Middle frontal gyrus (tissue), 1 donor: ENCODE data around the gene PTPRJ.

Experiments
- DNase-seq: peaks from one replicate; pipeline ENCODE4 v3.0.0-alpha.2; 2015; ENCODE audit warnings: low spot score; ENCODE audit errors: extremely low spot score

PTPRJ gene

DNA sequence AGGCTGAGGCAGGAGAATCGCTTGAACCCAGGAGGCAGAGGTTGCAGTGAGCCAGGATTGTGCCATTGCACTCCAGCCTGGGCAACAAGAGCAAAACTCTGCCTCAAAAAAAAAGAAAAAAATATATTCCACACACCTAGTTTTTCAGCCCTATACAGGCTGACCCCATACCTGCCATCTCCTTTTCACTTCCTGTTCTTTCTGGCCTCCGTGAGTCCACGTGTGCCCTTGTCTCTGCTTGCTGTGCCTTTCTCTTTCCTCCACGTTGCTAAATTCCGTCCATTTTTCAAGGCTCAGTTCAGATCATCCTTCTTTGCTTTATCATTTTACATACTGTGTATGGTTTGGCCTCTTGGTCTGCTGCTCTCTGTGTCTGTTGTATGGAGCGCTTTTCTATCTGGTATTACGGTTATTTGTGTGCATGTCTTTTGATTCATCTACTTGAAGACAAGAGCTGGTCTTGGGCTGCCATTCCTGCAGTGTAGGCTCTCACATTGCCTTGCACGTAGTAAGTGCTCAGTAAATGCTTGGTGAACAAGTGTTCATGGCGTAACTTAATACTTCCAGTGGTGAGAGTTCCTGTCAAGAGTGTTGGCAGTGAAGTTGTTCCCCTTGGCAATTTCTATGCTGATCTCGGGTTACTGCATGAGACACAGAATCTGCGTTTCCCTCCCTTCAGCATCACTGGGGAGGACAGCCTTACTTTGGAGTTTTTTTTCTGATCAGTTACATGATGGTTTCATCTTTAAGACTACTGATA lies 57.5 kb downstream of the PTPRJ start:
- no peak for DNase-seq

DNA sequence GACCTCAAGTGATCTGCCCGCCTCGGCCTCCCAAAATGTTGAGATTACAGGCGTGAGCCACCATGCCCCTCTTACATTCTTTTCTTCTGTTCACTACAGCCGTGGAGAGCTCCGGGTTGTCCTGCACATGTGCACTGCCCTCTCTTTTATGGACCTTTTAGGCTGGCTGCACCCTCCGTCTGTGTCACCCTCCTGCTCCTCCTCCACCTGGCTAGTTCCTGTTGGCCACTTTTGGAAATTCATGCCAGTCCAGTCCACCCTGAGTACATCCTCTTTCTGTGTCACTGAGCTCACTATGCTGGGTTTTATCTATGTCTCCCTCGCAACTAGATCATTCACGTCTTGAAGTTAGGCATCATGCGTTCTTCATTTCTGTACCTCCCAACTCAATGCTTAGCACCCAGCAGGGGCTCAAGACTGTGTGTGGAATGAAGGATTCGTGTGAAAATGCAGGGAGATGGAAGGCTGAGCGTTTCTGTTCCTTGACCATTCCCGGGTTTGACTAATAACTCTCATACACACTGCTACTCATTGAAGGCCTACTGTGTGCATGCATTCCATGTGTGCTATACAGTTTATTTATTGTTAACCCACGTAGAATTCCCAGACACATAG lies 60.6 kb downstream of the PTPRJ start:
- no peak for DNase-seq

DNA sequence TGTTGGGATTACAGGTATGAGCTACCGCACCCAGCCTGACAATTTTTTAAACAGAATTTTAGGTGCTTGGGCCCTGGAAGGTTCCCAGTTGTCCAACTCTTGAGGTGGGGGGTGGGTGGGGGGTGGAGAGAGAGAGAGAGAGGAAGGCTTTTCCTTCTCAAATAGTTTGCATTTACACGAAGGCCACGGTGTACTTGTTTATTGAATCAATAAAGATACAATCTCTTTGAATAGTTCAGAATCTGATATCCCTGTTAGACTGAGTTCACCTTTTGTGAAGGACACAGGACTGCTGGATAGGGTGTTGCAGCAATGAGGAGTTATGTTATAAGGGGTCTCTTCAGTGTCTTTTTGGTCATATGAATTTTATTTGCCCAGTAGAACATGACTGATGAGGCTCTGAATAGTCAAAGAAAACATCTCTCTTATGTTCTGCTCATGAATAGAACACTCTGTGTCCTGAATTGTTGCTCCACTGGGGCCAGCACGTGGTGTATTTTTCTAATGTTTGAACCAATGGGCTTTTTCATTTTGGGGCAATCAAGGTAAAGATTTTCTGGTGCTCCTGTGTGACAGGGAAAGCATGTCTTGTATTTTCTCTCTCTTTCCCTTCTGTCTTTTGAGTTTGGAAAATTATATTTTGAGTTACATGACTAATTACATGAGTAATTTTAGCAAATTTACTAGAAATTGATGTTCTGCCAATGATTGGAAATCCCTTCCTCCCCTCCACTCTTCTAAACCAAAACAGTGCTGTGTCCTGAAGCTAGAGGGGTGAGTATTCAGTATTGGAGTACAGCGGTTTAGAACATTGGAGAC lies 61.7 kb downstream of the PTPRJ start:
- no peak for DNase-seq

DNA sequence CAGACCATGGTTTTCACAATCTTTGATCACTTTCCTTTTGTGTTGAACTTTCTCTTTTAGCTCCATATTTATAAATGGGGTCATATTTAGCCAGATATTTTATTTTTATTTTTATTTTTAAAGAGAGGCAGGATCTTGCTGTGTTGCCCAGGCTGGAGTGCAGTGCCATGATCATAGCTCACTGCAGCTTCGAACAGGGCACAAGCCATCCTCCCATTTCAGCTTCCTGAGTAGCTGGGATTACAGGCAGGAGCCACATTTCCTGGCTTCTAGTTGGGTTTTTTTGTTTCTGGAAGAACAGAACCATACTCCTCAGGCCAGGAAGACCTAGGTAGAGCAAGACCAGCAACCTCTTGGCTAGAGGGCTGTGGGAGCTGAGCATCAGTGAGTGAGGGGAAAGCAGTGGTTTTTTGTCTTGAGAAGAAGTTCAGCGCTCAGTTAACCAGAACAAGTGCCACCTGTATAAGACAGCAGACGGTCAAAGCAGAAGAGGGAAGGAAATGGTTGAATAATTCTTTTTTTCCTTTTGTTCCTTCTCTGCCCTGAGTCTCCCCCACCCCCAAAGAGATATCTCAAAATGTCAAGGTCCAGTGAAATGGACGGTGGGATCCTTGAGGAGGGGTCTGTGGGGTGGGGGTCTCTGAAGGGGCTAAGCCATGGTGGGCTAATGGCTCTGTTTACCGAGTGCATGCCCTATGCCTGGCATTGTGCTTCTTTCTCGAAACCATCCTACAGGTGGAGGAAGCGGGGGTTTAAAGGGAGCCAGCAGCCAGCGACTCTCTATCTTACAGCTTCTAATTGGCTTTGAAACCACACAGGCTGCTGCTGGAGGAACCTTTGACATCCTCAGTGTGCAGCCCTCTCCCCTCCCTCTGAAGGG lies 63.0 kb downstream of the PTPRJ start:
- no peak for DNase-seq

DNA sequence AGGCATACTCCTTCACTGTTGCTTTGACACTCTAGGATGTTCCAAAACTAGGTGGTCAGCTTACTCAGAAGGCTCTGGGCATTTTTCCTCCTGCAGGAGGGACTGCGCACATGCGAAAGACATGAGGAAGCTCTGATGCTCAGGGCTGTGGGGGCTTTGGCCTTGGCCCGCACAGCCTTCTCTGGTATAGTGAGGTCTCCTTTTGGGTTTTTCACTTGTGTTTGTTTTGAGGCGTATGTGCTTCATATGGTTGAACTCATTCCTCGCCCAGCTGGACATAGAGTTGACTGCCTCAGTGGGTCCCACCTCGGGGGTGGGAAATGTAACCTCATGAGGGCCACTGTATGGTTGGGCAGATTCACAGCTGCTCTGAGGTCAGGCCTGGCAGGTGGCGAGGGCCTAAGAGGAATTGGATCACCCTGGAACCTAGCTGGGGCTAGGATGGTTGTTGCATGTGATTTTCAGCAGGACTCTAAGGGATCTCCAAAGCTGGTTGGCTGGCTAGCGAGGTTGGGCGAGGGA lies 63.7 kb downstream of the PTPRJ start:
- no peak for DNase-seq

DNA sequence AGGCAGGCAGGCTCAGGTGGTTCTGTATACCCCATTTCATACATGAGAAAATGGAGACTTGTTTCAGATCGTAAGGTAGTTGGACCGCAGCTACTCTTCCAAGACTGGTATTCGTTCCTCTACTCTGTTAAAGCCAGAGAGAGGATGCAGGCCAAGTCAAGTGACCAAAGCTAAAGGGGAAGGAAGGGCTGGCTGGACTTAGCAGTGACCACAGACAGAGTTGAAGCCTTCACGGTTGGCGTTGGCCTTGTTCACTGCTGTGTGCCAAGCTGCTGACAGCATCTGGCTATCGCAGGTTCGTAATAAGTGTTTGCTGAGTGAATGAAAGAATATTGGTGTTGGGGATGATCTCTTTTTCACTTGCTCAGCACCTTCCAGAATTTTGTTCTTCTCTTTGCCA lies 64.2 kb downstream of the PTPRJ start:
- DNase-seq, result no peak

DNA sequence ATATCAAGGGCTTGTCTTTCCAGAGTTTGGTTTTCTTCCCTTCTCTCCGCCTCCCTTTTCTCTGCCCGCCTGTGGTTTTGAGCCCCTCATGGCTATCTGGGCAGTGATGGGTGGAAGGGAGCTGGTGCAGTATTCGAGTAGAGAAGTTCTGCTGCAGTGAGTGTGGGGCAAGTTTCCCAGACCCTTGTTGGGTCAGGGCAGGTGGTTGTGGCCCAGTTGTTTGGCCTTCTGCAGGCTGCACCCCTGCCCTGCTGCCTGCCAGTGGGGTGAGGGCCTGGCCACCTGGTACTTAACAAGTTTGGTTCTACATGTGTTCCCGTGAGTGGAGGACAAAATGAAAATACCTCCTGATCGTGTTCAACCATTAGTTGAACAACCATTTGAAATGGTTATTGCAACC lies 65.2 kb downstream of the PTPRJ start:
- no peak for DNase-seq

DNA sequence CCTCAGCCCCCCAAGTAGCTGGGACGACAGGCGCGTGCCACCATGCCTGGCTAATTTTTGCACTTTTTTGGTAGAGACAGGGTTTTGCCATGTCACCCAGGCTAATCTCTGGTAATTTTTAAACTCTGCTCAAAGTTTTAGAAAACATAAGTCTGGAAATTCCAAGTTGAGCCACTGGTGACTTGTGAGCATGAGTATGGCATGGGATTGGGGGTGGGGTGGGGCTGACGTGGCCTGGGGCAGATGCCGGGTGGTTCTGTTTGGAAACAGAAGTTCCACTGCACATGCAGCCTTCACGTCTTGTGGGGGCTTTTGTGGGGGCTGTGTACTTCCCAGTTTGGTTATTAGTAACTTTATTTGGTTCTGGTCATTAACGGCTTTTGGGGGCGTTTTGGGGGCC lies 67.3 kb downstream of the PTPRJ start:
- no peak for DNase-seq

DNA sequence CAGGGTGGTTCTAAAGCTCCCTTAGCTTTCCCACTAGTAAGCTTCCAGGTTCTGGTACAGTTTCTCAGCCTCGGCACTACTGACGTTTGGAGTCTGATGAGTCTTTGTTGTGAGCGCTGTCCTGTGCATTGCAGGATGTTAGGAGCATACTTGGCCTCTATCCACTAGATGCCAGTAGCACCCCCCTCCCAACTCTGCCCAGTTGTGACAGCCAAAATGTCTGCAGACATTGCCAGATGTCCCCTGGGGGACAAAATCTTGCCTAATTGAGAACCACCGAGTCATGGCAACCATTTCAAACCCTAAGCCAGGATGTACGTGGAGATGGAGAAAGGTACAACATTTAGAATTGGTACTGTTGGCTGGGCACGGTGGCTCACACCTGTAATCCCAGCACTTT lies 68.7 kb downstream of the PTPRJ start:
- DNase-seq, result no peak

DNA sequence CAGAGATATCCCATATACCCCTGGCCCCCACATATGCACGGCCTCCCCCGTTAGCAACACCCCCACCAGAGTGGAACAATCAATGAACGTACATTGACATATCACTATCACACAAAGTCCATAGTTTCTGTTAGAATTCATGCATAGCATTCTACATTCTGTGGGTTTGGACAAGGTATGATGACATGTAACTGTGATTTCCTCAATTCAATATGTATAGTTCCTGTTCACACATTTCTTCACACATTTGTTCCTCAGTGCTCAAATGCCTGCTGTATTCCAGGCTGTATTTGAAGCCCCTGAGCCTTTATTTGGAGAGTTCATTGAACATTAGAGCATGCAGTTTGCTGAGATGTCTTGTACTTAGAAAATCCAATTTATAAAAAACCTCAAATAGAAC lies 69.9 kb downstream of the PTPRJ start:
- DNase-seq, result no peak

DNA sequence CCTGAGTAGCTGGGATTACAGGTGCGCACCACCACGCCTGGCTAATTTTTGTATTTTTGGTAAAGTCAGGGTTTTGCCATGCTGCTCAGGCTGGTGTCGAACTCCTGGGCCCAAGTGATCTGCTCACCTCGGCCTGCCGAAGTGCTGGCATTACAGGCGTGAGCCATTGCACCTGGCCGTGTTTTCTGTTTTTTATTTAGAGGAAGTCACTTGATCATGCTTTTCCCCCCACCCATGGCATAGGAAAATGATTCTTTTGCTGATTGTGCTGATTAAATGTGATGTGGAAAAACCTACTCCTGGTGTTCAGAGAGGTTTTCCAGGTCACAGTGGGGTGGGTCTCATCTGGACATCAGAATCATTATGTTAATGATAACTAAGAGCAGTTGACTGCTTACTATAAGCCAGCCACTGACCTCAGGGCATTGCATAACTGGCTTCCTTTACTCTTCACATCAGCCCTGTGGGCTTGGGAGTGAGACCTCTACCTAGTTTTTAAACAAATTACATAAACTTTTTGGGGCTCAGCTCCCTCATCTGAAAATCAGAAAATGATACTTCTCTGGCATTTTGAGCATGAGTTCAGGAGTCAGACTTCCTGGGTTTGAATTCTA lies 71.0 kb downstream of the PTPRJ start:
- DNase-seq, result no peak

DNA sequence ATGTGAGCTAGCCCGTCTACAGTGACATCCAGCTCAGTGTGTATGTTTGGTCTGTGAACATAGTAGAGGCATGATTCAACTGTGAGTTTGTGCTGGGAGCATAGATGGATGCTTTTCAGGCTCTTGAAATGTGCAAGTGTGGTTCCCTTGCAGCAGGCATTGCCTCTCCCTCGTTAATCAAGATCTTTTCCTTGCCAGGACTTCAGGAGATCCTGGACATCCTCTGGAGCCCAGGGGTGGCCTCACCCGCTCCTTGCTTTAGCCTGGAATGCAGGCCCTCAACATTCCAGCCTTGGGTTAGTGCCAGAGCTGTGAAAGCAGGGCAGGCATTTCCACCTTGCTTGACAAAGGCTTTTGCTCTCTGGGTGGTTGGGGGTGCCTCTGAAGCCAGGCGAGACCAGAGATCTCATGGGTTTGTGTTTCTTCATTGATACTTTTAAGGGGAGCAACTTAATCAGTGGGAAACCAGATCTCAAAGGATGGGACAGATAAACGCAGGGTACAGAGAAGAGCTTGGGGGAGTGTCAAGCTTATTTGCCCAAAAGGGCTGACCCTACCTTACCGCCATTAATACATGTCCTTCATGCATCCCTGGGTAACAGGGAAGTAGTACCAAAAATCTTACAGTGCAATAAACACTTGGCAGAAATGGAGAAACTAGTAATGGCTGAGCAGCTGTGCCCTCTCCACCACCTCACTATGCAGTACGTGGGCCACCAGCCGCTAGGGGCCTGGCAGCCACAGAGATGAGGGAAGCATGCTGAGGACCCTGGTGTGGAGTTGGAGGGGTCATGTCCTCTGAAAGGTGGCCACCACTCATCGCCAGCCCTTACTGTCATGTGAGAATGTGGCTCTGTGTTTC lies 72.1 kb downstream of the PTPRJ start:
- DNase-seq, result no peak

DNA sequence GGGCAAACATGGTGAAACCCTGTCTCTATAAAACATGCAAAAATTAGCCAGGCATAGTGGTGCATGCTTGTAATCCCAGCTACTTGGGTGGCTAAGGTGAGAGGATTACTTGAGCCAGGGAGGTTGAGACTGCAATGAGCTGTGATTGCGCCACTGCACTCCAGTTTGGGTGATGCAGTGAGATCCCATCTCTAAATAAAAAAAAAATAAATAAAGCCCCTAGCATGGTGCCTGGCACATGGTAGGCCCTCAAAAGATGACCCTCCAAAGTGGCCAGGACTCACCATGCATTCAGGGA lies 74.6 kb downstream of the PTPRJ start:
- DNase-seq, result no peak

DNA sequence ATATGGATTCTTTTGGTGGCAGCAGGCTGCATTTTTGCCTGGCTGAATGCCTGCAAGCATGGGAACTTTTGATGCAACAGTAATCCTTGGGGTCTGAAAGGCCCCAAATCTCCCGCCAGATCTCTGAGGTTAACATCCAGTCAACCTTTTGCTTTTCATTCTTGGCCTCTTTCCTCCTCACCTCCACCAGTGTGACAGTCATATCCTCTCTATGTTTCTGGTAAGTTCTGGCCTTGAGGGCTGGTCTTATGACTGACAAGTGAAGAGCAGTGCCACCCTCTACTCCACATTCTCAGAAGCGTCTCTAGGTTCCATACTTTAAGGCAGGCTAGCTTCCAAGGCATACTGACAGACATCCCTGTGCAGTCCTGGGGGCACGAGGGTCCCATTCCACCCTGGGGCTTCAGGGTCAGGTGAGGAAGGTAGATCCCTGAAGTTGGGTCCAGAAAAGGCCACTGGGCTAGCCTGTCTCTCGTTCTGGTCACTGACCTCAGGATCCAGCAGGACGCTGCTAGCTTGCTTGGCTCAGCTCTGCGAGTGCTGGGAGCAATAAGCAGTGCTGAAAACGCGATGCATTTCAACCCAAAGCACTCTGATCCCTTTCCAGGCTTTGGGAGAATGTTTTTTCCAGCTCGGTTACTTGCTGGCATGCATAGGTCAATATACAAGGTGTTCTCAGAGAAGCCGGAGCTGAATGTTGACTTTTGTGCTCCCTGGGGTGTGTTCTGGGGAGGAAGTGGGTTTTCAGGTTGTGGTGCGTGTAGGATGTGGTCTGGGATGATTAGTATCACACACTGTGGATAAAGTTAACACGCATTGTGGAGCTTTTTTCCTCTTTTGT lies 75.2 kb downstream of the PTPRJ start:
- DNase-seq, result no peak

DNA sequence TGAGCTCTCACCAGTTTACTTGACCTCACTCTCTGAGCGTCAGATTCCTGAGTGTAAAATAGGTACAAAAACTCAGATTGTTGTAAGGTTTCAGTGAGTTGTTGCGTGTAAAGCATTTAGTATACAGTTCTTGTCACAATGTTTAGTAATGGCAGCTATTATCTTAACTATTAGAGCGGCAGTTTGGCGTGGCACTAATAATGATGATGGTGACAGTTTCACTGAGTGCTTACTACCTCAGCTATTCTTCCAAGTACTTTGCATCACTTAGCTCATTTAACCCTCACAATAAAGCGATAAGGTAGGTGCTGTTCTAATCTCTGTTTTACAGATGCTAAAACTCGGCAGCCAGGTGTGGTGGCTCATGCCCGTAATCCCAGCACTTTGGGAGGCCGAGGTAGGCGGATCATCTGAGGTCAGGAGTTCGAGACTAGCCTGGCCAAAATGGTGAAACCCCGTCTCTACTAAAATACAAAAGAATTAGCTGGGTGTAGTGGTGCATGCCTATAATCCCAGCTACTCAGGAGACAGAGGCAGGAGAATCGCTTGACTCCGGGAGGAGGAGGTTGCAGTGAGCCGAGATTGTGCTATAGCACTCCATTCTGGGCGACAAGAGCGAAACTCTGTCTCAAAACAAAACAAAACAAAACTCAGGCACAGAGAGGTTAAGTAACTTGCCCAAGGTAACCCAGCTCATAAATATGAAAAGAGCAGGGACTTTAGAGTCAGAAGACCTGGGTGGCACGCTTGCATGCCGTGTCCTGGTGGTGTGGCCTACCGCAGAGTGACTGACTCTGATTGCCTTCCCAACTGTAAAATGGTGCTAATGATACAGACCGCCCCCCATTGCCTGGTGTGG lies 76.2 kb downstream of the PTPRJ start:
- DNase-seq, result no peak

DNA sequence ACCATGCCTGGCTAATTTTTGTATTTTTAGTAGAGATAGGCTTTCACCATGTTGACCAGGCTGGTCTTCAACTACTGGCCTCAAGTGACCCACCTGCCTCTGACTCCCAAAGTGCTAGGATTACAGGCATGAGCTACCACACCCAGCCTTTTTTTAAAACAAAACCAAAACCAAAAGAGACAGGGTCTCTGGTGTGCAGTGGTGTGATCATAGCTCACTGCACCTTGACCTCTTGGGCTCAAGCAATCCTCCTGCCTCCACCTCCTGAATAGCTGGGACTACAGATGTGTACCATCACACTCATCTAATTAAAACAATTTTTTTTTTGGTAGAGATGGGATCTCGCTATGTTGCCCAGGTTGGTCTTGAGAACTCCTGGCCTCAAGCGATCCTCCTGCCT lies 77.7 kb downstream of the PTPRJ start:
- DNase-seq, result no peak

DNA sequence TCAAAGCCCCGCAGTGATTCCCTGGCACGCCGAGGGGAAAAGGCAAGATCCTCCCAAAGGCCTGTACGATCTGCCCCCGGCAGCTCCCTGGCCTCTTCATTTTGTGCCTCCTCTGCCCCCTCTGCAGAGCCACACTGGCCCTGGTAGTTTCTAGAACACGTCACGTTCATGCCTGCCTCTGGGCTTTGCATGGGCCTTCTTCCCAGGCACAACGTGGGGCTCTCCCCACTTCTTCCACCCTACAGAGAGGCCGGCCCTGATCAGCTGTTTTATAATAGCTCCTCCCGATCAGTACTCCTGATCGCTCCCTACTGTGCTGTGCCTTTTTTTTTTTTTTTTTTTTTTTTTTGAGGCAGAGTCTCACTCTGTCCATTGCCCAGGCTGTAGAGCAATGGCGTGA lies 78.4 kb downstream of the PTPRJ start:
- no peak for DNase-seq

DNA sequence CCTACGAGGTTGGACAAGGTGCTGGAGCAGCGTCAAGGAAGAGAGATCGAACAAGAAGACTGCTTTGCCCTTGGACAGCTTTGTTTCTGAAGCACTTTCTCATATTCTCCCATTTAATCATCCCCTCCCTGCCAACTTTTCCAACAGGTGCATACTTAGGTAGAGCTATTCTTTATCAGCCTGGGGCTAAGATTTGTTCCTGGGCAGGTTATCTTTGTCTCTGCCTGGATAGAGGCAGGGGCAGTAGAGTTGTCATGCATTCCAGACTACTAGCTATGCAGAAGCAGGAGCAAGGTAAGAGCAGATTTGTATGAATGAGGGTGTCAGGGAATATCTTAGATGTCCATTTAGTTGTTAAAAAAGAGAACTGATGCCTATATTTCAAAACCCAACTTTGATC lies 82.3 kb downstream of the PTPRJ start:
- no peak for DNase-seq
